GM23338 (cell line): ENCODE measurements around the gene SLC4A5. TPM values are rescaled to one million over a fixed set of nuclear protein-coding genes. Genes with fewer than 3 reads are reported as not detected.

Experiments
- EZH2 ChIP-seq: fragments of 200-600 bp; sonication (generic); IDR thresholded peaks from one replicate; pipeline ENCODE4 v1.8.0; 2017; ENCODE audit warnings: antibody characterized with exemption, mild to moderate bottlenecking, low read depth; ENCODE audit not compliant: unreplicated experiment
- JUNB ChIP-seq: IDR thresholded peaks from one replicate; pipeline ENCODE4 v1.6.1; 2016; ENCODE audit warnings: antibody characterized with exemption; ENCODE audit not compliant: unreplicated experiment
- POLR2AphosphoS5 ChIP-seq: IDR thresholded peaks from 2 replicates; pipeline ENCODE4 v1.6.1; 2016; ENCODE audit warnings: antibody characterized with exemption, low read depth
- polyA plus RNA-seq: library from polyadenylated mRNA; unstranded; fragments of >200 nt; fragmentation: Nextera tagmentation; extraction: Ambion mirVana; gene quantifications from 2 replicates; pipeline ENCODE4 v1.2.1, GENCODE V29; 2016
- total RNA-seq: library from RNA; depleted of rRNA; stranded (reverse); fragments of >200 nt; shearing (Covaris generic); gene quantifications from 2 replicates; pipeline ENCODE4 v1.2.3, GENCODE V29; 2014
- TF ChIP-seq, protein P1 (sequence below): fragments of 250-450 bp; sonication (Bioruptor Pico); IDR thresholded peaks from 2 replicates; pipeline ENCODE4 v1.5.0; 2020; ENCODE audit warnings: mild to moderate bottlenecking, moderate library complexity
- TF ChIP-seq, protein P2 (sequence below), 2 experiments: fragments of 200-600 bp in 1 of 2; sonication (generic) in 1 of 2; conservative IDR thresholded peaks; 2 replicates each; pipeline versions ENCODE4 v1.5.1 to v1.6.1; 2016 to 2017; ENCODE audit warnings: antibody characterized with exemption in 2 of 2, low read depth in 2 of 2, mild to moderate bottlenecking in 2 of 2, moderate library complexity in 1 of 2
- TF ChIP-seq, protein P3 (sequence below): IDR thresholded peaks from 2 replicates; pipeline ENCODE4 v1.6.1; 2016; ENCODE audit warnings: antibody characterized with exemption
- TF ChIP-seq, protein P4 (sequence below): IDR thresholded peaks from one replicate; pipeline ENCODE4 v1.6.1; 2018; ENCODE audit warnings: antibody characterized with exemption; ENCODE audit not compliant: unreplicated experiment

Gene SLC4A5
- total and polyA plus RNA-seq, 2 experiments from 2014 or later: 0.24 to 0.70 TPM

DNA sequence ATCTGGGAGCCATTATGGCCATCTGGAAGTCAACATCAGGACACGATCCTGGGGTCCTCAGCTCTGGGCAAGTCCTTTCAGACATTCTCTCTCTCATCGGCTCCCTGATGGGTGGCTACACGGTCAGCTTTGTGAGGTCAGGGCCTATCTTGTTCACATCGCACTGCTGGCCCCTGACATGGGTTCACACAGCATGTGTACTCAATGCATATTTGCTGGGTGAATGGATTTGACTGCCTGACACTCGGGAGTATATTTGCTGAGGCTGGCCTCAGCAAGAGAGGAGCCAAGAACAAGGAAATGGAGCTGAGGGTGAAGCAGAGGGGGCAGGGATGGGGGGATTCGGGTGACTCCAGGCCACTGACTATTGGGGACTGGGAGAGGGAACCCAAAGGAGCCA is 50.5 kb downstream of the SLC4A5 start (continued):
- TF ChIP-seq, protein P1, sequence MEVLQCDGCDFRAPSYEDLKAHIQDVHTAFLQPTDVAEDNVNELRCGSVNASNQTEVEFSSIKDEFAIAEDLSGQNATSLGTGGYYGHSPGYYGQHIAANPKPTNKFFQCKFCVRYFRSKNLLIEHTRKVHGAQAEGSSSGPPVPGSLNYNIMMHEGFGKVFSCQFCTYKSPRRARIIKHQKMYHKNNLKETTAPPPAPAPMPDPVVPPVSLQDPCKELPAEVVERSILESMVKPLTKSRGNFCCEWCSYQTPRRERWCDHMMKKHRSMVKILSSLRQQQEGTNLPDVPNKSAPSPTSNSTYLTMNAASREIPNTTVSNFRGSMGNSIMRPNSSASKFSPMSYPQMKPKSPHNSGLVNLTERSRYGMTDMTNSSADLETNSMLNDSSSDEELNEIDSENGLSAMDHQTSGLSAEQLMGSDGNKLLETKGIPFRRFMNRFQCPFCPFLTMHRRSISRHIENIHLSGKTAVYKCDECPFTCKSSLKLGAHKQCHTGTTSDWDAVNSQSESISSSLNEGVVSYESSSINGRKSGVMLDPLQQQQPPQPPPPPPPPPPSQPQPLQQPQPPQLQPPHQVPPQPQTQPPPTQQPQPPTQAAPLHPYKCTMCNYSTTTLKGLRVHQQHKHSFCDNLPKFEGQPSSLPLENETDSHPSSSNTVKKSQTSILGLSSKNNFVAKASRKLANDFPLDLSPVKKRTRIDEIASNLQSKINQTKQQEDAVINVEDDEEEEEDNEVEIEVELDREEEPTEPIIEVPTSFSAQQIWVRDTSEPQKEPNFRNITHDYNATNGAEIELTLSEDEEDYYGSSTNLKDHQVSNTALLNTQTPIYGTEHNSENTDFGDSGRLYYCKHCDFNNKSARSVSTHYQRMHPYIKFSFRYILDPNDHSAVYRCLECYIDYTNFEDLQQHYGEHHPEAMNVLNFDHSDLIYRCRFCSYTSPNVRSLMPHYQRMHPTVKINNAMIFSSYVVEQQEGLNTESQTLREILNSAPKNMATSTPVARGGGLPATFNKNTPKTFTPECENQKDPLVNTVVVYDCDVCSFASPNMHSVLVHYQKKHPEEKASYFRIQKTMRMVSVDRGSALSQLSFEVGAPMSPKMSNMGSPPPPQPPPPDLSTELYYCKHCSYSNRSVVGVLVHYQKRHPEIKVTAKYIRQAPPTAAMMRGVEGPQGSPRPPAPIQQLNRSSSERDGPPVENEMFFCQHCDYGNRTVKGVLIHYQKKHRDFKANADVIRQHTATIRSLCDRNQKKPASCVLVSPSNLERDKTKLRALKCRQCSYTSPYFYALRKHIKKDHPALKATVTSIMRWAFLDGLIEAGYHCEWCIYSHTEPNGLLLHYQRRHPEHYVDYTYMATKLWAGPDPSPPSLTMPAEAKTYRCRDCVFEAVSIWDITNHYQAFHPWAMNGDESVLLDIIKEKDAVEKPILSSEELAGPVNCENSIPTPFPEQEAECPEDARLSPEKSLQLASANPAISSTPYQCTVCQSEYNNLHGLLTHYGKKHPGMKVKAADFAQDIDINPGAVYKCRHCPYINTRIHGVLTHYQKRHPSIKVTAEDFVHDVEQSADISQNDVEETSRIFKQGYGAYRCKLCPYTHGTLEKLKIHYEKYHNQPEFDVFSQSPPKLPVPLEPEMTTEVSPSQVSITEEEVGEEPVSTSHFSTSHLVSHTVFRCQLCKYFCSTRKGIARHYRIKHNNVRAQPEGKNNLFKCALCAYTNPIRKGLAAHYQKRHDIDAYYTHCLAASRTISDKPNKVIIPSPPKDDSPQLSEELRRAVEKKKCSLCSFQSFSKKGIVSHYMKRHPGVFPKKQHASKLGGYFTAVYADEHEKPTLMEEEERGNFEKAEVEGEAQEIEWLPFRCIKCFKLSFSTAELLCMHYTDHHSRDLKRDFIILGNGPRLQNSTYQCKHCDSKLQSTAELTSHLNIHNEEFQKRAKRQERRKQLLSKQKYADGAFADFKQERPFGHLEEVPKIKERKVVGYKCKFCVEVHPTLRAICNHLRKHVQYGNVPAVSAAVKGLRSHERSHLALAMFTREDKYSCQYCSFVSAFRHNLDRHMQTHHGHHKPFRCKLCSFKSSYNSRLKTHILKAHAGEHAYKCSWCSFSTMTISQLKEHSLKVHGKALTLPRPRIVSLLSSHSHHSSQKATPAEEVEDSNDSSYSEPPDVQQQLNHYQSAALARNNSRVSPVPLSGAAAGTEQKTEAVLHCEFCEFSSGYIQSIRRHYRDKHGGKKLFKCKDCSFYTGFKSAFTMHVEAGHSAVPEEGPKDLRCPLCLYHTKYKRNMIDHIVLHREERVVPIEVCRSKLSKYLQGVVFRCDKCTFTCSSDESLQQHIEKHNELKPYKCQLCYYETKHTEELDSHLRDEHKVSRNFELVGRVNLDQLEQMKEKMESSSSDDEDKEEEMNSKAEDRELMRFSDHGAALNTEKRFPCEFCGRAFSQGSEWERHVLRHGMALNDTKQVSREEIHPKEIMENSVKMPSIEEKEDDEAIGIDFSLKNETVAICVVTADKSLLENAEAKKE: no peak
- TF ChIP-seq, protein P2, sequence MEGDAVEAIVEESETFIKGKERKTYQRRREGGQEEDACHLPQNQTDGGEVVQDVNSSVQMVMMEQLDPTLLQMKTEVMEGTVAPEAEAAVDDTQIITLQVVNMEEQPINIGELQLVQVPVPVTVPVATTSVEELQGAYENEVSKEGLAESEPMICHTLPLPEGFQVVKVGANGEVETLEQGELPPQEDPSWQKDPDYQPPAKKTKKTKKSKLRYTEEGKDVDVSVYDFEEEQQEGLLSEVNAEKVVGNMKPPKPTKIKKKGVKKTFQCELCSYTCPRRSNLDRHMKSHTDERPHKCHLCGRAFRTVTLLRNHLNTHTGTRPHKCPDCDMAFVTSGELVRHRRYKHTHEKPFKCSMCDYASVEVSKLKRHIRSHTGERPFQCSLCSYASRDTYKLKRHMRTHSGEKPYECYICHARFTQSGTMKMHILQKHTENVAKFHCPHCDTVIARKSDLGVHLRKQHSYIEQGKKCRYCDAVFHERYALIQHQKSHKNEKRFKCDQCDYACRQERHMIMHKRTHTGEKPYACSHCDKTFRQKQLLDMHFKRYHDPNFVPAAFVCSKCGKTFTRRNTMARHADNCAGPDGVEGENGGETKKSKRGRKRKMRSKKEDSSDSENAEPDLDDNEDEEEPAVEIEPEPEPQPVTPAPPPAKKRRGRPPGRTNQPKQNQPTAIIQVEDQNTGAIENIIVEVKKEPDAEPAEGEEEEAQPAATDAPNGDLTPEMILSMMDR (conservative IDR thresholded peaks at IDR 0.05; ENCODE audit: low read depth in 2 of 2): no peak
- TF ChIP-seq, protein P3, sequence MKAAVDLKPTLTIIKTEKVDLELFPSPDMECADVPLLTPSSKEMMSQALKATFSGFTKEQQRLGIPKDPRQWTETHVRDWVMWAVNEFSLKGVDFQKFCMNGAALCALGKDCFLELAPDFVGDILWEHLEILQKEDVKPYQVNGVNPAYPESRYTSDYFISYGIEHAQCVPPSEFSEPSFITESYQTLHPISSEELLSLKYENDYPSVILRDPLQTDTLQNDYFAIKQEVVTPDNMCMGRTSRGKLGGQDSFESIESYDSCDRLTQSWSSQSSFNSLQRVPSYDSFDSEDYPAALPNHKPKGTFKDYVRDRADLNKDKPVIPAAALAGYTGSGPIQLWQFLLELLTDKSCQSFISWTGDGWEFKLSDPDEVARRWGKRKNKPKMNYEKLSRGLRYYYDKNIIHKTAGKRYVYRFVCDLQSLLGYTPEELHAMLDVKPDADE: no peak
- TF ChIP-seq, protein P4, sequence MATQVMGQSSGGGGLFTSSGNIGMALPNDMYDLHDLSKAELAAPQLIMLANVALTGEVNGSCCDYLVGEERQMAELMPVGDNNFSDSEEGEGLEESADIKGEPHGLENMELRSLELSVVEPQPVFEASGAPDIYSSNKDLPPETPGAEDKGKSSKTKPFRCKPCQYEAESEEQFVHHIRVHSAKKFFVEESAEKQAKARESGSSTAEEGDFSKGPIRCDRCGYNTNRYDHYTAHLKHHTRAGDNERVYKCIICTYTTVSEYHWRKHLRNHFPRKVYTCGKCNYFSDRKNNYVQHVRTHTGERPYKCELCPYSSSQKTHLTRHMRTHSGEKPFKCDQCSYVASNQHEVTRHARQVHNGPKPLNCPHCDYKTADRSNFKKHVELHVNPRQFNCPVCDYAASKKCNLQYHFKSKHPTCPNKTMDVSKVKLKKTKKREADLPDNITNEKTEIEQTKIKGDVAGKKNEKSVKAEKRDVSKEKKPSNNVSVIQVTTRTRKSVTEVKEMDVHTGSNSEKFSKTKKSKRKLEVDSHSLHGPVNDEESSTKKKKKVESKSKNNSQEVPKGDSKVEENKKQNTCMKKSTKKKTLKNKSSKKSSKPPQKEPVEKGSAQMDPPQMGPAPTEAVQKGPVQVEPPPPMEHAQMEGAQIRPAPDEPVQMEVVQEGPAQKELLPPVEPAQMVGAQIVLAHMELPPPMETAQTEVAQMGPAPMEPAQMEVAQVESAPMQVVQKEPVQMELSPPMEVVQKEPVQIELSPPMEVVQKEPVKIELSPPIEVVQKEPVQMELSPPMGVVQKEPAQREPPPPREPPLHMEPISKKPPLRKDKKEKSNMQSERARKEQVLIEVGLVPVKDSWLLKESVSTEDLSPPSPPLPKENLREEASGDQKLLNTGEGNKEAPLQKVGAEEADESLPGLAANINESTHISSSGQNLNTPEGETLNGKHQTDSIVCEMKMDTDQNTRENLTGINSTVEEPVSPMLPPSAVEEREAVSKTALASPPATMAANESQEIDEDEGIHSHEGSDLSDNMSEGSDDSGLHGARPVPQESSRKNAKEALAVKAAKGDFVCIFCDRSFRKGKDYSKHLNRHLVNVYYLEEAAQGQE: no peak
- no peak for TF ChIP-seq POLR2AphosphoS5
- no peak for TF ChIP-seq JUNB
- no peak for TF ChIP-seq EZH2
